ENCODE results near the gene CDX2.

- TF ChIP-seq POLR2A (IDR thresholded peaks at IDR 0.05; ENCODE audit: low read depth, low read length), result no peak
- no peak for TF ChIP-seq NFXL1 (IDR thresholded peaks at IDR 0.05; ENCODE audit: borderline replicate concordance)
- TF ChIP-seq ATF3 (IDR thresholded peaks at IDR 0.05; ENCODE audit: borderline replicate concordance, extremely low read depth, low read depth, low read length), result no peak
- TF ChIP-seq, protein P1, sequence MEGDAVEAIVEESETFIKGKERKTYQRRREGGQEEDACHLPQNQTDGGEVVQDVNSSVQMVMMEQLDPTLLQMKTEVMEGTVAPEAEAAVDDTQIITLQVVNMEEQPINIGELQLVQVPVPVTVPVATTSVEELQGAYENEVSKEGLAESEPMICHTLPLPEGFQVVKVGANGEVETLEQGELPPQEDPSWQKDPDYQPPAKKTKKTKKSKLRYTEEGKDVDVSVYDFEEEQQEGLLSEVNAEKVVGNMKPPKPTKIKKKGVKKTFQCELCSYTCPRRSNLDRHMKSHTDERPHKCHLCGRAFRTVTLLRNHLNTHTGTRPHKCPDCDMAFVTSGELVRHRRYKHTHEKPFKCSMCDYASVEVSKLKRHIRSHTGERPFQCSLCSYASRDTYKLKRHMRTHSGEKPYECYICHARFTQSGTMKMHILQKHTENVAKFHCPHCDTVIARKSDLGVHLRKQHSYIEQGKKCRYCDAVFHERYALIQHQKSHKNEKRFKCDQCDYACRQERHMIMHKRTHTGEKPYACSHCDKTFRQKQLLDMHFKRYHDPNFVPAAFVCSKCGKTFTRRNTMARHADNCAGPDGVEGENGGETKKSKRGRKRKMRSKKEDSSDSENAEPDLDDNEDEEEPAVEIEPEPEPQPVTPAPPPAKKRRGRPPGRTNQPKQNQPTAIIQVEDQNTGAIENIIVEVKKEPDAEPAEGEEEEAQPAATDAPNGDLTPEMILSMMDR (IDR thresholded peaks at IDR 0.05 in 2 of 3, conservative IDR thresholded peaks at IDR 0.05 in 1 of 3; ENCODE audit: control insufficient read depth in 2 of 3, extremely low read depth in 1 of 3, insufficient read depth in 1 of 3, low read depth in 3 of 3, low read length in 3 of 3), result no peak
- TF ChIP-seq TAF1 (IDR thresholded peaks at IDR 0.05; ENCODE audit: borderline replicate concordance, low read depth, low read length), result no peak
- TF ChIP-seq NRF1 (conservative IDR thresholded peaks at IDR 0.05; ENCODE audit: low read depth, low read length), result no peak
- TF ChIP-seq POLR2AphosphoS5 (IDR thresholded peaks at IDR 0.05; ENCODE audit: low read length), result no peak
- TF ChIP-seq NFIC (IDR thresholded peaks at IDR 0.05; ENCODE audit: low read depth, low read length), result no peak
- no peak for TF ChIP-seq GABPA (IDR thresholded peaks at IDR 0.05; ENCODE audit: low read depth)
- TF ChIP-seq, protein P2, sequence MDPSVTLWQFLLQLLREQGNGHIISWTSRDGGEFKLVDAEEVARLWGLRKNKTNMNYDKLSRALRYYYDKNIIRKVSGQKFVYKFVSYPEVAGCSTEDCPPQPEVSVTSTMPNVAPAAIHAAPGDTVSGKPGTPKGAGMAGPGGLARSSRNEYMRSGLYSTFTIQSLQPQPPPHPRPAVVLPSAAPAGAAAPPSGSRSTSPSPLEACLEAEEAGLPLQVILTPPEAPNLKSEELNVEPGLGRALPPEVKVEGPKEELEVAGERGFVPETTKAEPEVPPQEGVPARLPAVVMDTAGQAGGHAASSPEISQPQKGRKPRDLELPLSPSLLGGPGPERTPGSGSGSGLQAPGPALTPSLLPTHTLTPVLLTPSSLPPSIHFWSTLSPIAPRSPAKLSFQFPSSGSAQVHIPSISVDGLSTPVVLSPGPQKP (IDR thresholded peaks at IDR 0.05; ENCODE audit: low read depth, low read length), result no peak
- TF ChIP-seq SPI1 (IDR thresholded peaks at IDR 0.05; ENCODE audit: borderline replicate concordance, insufficient read depth, low read depth, low read length), result no peak
- no peak for TF ChIP-seq TARDBP (IDR thresholded peaks at IDR 0.05; ENCODE audit: borderline replicate concordance)
Observed at GRCh38 chr13:27973961-27974662, 5.0 kb upstream of the CDX2 start.

Measured in GM12878 (cell line).